Liver (tissue), 3 donors: ENCODE data around the gene USP15.

Experiments
- RAD21 ChIP-seq, 2 donors: IDR thresholded peaks; 2 replicates each; pipeline ENCODE4 v1.6.1; 2016; ENCODE audit warnings: antibody characterized with exemption in 2 of 2, mild to moderate bottlenecking in 2 of 2
- SP1 ChIP-seq: IDR thresholded peaks from 2 replicates; pipeline ENCODE4 v1.6.1; 2018; ENCODE audit warnings: antibody characterized with exemption, mild to moderate bottlenecking
- YY1 ChIP-seq: IDR thresholded peaks from 2 replicates; pipeline ENCODE4 v1.6.1; 2016; ENCODE audit warnings: antibody characterized with exemption, mild to moderate bottlenecking
- TF ChIP-seq, protein P1 (sequence below): fragments of 150-350 bp; IDR thresholded peaks from 2 replicates; pipeline ENCODE4 v1.5.1; 2017; ENCODE audit warnings: improper control_type of control experiment, low read depth, low read length; ENCODE audit not compliant: missing input control
- TF ChIP-seq, protein P2 (sequence below): IDR thresholded peaks from 2 replicates; pipeline ENCODE4 v1.6.1; 2016; ENCODE audit warnings: antibody characterized with exemption
- donor health status: healthy.
- donor health status: healthy.

DNA sequence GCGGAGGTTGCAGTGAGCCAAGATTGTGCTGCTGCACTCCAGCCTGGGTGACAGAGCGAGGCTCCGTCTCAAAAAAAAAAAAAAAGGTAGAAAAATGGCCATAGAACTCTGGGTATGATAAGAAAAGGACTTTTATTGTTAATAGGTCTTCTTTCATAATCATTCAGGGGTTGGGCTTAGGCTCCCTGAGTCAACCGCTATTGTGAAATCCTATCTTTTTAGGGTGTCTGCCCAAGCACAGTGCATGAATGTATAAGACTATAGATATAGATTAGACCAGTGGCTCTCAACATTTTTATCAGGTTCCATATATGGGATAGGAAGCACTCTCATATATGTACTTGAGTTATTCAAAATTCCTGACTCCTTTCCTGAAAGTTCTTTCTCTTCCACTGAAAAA is 48.7 kb upstream of the USP15 start:
- TF ChIP-seq RAD21 (IDR thresholded peaks at IDR 0.05): no peak
- TF ChIP-seq, protein P1, sequence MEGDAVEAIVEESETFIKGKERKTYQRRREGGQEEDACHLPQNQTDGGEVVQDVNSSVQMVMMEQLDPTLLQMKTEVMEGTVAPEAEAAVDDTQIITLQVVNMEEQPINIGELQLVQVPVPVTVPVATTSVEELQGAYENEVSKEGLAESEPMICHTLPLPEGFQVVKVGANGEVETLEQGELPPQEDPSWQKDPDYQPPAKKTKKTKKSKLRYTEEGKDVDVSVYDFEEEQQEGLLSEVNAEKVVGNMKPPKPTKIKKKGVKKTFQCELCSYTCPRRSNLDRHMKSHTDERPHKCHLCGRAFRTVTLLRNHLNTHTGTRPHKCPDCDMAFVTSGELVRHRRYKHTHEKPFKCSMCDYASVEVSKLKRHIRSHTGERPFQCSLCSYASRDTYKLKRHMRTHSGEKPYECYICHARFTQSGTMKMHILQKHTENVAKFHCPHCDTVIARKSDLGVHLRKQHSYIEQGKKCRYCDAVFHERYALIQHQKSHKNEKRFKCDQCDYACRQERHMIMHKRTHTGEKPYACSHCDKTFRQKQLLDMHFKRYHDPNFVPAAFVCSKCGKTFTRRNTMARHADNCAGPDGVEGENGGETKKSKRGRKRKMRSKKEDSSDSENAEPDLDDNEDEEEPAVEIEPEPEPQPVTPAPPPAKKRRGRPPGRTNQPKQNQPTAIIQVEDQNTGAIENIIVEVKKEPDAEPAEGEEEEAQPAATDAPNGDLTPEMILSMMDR: no peak
- no peak for TF ChIP-seq YY1
- TF ChIP-seq, protein P2, sequence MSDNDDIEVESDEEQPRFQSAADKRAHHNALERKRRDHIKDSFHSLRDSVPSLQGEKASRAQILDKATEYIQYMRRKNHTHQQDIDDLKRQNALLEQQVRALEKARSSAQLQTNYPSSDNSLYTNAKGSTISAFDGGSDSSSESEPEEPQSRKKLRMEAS: no peak
- TF ChIP-seq SP1: no peak
